GM21390 (cell line): ENCODE results near the gene NXPH1.

Experiments used
- ATAC-seq: cut with Tn5 transposase; IDR thresholded peaks from one replicate; pipeline ENCODE4 v1.9.1; 2021; ENCODE audit not compliant: unreplicated experiment

The NXPH1 gene

DNA sequence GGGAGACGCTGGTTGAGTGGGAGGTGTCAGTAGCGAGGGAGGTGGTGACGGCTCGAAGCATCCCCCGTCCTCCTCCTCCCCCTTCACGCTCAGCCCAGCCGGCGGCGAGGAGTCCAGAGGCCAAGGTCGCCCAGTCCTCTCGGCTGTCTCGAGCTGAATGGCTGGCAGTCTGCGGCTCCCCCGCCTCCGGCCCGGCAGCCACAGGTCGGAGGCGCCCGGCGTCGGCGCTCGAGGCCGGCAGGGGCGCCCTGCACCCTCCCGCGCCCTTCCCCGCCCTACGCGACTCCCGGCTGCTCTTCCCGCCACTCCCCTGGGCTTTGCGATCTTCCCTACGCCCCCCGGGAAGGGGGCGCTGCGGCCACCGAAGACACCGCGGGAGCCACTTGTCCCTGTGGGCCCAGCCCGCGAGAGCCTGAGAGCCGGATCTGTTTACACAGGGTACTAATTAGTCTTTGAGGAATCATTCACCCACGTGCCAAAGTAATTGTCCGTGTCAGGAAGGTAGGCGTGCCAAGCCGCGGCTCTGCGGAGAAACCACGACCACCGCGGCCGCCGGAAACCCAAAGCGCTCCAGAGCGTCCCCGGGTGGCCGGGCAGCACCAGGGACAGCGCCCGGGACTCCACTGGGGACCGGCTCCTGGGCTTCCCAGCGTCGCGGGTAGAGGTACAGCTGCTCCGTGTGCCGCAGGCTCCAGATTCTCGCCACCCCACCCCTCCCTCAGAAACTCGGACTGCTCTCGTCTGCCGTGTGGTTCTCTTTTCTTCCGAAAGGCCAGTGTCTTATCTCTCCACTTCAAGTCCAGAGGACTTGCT is at the start of gene NXPH1:
TSS of gene NXPH1 (plus strand) at position 133 of the 813 bp plus-strand sequence.
- ATAC-seq: peak; percentile 38

GRCh38 chr7:8384901-8385300 is 48.5 kb upstream of the NXPH1 start:
- ATAC-seq: peak; percentile 24

DNA sequence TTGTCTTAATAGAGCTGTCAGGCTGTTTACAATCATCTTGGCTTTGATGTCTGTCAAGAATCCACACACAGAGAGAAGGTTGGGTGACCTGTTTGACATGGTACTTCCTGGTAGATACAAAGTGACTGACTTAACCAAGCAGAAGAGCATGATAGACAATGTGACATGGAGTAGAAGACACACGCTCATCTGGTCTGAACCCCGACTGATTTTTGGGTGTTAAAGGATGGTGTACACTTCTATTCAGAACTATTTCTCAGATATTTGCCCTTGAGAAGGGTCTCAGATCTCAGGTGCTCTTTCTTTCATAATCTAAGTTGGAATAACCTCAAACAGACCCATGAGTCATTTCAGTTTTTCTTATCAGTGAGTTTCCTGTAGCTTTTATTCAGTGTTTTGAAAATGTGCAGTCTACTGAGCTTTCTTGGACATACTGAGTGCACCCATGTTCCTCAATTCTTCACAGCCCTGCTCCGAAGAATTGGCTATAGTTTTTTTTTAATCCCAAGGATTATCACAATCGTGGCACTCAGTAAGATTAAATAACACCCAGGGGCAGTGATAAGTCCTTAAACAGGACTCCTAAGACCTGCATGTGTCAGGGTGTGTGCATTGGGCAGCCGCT is 46.4 kb upstream of the NXPH1 start:
- ATAC-seq: peak; percentile 78

DNA sequence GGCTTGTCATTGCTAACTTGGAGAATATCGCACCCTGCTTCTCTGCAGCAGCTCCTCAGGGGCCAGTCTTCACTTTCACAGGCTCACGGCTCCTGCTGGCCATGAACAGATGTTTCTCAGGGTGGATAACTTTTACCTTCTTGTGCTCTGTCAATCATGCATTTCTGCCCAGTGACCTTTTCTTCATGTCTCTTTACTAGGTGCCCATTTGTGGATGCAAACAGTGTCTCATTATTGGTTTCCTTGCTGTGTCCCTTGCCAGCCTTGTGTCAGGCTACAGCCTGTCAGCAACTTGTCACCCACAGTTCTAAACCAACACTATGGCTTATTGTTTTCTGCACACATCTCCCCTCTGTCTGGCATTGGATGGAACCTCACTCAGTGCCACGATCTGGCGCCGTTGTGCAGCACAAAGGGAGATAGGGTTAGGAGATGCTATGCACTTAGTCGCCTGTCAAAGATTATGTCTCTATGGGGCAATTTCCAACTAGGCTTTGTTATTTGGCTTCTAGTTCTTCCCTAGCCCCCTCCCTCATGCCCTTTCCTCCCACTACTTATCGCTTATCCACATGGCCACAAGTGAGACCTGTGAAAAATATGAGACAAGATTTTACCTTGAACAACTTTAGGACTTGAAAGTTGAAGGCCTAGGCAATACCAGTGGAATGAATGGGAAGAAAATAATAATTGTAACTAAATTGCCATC is 45.7 kb upstream of the NXPH1 start:
- peak; percentile 50 for ATAC-seq

DNA sequence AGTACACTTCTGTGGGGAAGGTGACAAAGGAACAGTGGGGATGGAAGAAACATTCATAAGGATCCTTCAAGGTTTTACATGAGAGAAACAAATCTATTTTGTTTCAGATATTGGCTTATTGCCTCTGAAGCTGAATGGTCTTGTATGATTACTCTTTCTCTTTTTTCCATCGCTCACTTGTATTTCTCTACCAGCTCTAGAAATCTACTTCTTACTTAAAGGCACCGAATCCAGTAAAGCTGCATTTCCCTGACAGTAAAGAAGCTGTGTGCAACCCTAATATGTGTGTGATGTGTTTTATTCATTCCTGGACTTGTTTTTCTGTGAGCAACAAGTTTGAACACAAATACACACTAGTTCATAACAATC is 45.2 kb upstream of the NXPH1 start:
- no peak for ATAC-seq

GRCh38 chr7:8389593-8390261 is 43.7 kb upstream of the NXPH1 start:
- ATAC-seq: no peak

GRCh38 chr7:8390262-8390626 is 43.2 kb upstream of the NXPH1 start:
- ATAC-seq: no peak

GRCh38 chr7:8391353-8392062 is 41.9 kb upstream of the NXPH1 start:
- ATAC-seq: peak; percentile 44

DNA sequence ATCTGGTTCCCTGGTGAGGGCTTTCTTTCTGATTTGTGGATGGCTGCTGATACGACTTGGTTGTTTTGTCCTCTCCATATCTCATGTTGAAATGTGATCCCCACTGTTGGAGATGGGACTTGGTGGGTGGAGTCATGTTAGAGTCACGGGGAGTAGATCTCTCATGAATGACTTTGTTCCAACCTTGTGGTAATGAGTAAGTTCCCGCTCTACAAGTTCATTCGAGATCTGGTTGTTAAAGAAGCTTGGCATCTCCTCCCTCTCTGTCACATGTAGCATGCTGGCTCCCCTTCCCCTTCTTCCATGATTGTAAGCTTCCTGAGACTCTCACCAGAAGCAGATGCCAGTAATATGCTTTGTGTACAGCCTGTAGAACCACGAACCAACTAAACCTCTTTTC is 37.1 kb upstream of the NXPH1 start:
- no peak for ATAC-seq

DNA sequence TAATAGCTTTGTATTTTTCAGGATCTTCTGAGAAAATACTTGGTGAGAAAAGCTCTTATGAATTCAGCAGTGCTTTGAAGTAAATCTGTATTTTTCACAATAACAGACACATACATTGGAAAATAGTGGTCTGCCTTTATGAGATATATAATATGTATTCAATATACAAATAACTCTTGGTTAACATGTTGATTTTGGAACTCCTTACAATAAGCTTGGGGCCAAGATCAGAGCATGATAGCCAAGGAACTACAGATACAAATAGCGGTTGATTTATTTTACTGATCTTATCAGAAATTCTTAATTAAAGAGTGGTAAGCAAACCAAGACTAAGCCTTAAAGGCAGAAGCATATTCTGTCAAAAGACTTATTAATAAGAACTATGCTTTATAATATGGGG is 24.5 kb upstream of the NXPH1 start:
- ATAC-seq: no peak

- ATAC-seq: no peak
These were observed 22.3 kb upstream of the NXPH1 start for GRCh38 chr7:8411103-8411502.

DNA sequence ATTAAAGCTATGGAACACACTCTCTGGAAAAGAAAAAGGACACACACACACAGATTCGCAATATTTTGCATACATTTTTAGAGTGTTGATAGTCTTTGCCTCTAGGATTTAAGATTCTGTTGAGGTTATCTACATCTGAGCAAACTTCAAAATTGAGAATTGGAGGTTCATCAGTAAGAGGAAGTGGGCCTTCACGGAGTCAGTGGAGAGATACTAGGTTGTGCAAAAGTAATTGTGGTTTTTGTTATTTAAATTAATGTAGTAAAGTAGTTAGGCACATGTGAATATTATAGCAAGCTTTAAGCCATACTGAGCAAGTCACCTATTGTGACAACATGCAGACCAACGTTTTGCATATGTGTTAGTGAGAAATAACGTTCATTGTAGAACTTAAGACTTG is 19.8 kb upstream of the NXPH1 start:
- no peak for ATAC-seq

DNA sequence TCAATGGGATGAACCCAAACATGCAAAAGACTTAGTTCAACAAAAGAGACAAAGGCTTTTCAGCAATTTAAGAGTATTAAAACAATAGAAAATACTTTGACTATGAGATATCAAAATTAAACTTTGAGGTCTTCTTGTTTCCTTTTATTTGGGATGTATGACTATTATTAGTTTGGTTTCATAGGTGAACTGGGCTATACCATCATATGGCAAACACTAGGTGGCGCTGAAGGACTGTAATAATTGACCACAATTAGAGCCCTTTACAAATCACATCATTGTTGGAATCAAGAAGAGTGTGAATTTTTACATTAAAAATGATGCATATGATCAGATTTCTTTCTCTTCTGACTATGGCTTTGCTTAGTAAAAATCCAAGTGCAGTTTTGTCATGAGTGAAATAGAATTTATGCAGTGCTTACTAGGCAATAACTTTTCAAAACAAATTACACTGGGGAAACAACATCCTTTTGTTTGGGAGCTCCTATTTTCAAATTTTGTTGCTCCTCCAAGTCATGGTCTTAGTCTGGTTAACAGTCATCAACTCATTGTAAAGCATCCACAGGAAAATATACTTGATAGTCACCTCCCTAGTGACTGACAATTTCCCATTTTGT is 14.7 kb upstream of the NXPH1 start:
- no peak for ATAC-seq

DNA sequence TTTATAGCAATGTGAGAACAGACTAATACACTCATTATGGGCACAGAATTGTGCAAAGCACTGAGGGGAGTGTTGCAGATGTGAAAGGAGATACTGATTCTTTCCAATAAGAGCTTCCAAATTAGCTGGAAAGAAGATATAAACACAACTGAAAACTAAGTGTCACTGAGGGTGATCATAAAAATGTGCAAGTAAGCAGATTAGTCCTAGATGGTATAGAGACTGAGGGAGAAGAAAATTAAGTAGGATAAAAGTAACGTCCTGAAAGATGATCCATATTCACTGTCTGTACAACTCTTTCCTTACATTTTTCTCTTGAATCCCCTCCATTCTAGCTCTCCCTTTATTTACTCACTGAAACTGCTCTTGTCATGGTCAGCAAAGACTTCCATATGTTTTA is 11.2 kb upstream of the NXPH1 start:
- no peak for ATAC-seq

GRCh38 chr7:8423057-8423456 is 10.4 kb upstream of the NXPH1 start:
- ATAC-seq: no peak

DNA sequence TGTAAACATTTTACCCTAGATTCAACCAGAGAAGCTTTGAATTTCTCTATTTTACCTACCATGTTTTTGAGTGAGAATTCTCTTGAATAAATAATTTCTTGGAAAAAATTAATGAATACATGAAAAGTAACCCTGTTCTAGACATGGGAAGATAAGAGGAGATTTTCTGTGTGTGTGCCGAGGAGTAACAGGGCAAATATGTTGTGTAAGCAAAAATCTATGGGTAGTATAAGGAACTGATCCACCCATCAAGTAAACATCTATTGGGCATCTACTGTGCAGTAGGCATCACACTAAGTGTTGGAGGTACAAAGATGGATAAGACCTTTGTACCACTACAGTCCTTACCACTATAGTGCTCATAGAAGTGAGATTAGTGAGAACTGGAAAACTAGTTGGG is 8.2 kb upstream of the NXPH1 start:
- no peak for ATAC-seq

DNA sequence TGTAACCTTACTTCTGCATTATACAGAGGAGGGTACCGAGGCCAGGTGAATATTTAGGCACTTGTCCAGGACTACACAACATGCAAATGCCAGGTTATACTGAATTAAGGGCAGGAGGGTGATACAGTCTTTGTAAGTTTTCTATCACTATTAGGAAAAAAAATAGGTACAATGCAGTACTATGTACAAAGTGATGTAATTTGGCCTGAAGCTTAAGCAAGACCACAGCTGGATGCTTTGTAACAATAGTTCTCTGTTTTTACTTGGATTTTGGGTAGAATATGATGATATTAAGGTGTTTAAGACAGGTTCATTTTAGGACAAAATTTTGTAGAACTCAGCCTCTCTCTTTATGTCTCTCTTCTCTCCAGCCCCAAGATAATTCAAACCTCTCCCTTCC is 2.8 kb upstream of the NXPH1 start:
- no peak for ATAC-seq

GRCh38 chr7:8434290-8435002 is 1.0 kb downstream of the NXPH1 start:
- no peak for ATAC-seq

DNA sequence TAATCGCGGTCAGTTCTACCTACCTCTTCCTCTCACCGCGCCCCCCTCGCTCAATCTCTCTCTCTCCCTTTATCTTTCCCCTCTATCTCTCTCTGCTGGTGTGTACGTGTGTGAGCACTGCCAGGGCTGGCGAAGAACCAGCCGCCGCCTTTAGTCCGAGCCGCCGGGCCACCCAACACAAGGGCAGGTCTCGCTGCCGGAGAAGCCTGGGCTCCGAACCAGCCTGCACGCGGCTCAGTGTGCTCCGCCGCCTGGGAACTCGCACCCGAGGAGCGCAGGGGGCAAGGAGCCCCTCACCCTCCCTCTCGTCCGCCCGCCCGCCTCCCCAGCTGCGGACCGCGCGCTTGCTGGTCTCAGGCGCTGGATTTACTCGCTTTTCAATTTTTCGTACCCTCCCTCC is 1.7 kb downstream of the NXPH1 start:
- ATAC-seq: no peak
